ES-I3 (cell line): Measurements from ENCODE around the gene LRRC8B.
"Not testable (repeated sequence)": the region's sequence is repeated elsewhere in the genome, so short reads cannot be mapped to it uniquely, and the experiment has no call there.

ENCODE experiments used
- H3K36me3 ChIP-seq: 2 replicates; pipeline ENCODE4 v1.6.1; 2013; ENCODE audit warnings: mild to moderate bottlenecking, low read length, control low read depth, moderate library complexity; ENCODE audit not compliant: insufficient read depth
- H3K4me1 ChIP-seq: 2 replicates; pipeline ENCODE4 v1.6.1; 2013; ENCODE audit warnings: mild to moderate bottlenecking, control low read depth, low read length; ENCODE audit not compliant: insufficient read depth
- H3K9ac ChIP-seq: 2 replicates; pipeline ENCODE4 v1.6.1; 2013; ENCODE audit warnings: low read depth, mild to moderate bottlenecking, low read length, moderate library complexity
- H3K9me3 ChIP-seq: 2 replicates; pipeline ENCODE4 v1.6.1; 2013; ENCODE audit warnings: mild to moderate bottlenecking, low read length, moderate library complexity; ENCODE audit not compliant: control insufficient read depth, insufficient read depth

Gene LRRC8B

DNA sequence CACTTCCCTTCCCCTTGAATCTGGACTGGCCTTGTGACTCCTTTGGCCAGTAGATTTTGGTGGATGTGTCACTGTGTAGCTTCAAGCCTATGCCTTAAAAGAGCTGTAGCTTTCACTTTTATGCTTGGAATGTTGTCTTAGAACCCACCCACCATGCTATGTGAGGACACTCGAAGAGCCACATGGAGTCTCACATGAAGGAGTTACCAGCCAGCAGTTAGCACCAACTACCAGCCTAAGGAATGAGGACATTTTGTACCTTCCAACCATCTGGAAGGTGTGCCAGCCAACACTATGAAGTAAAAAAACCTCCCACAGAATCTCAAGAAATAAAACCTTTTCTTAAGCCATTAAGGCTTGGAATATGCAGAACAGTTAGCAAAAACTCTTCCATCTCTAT, 50.6 kb downstream of the LRRC8B start:
- H3K9me3 ChIP-seq, result no peaks in the 10 kb centered on the region
- no peaks in the 10 kb centered on the region for H3K4me1 ChIP-seq

DNA sequence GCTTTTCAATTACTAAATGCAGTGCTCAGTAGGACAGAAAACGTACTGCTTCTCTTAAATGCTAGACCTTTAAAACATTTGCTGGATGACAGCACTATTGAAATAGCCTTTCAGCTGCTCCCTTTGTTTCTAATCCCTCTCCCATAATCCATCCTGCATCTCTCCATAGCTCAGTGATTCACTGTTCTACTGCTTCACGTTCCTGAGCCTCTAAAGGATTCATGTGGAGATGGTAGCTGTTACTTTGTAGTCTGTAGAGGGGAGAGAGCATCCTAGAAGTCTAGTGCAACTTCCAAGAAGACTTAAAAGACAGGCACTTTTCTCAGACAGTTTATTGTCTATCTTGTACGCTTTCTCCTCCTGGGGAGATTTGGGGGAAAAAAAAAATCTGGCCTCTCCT, 51.4 kb downstream of the LRRC8B start:
- no peaks in the 10 kb centered on the region for H3K9me3 ChIP-seq
- H3K4me1 ChIP-seq, result no peaks in the 10 kb centered on the region
- no peak overlapping the region for H3K9ac ChIP-seq
- H3K36me3 ChIP-seq, result no peaks in the 10 kb centered on the region

More for the DNA sequence above, 50.6 kb downstream of the LRRC8B start:
- H3K36me3 ChIP-seq, result no peaks in the 10 kb centered on the region
- no peak overlapping the region for H3K9ac ChIP-seq

DNA sequence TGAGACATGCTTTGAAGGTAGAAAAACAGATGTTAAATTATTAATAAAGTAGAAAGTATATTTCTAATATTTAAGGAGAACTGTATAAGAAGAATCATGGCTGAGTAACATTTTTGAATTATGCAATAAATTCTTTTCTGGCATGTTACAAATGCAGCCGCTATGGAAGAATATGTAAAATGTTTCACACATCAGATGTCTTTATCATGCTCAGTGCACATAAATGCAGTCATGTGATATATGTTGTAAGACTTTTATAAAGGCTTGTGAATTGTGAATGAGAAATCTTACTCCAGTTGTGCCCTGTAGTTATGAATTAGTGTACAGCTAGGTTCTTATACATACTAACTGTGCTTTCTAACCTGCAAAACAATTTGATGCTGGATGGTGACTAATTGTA, 53.5 kb downstream of the LRRC8B start:
- no peak overlapping the region for H3K9ac ChIP-seq
- no peaks in the 10 kb centered on the region for H3K9me3 ChIP-seq
- H3K36me3 ChIP-seq, result 0 out of 2 replicates have a peak, but pooled peaks cover 7% of the 10 kb centered on the region
- no peaks in the 10 kb centered on the region for H3K4me1 ChIP-seq

DNA sequence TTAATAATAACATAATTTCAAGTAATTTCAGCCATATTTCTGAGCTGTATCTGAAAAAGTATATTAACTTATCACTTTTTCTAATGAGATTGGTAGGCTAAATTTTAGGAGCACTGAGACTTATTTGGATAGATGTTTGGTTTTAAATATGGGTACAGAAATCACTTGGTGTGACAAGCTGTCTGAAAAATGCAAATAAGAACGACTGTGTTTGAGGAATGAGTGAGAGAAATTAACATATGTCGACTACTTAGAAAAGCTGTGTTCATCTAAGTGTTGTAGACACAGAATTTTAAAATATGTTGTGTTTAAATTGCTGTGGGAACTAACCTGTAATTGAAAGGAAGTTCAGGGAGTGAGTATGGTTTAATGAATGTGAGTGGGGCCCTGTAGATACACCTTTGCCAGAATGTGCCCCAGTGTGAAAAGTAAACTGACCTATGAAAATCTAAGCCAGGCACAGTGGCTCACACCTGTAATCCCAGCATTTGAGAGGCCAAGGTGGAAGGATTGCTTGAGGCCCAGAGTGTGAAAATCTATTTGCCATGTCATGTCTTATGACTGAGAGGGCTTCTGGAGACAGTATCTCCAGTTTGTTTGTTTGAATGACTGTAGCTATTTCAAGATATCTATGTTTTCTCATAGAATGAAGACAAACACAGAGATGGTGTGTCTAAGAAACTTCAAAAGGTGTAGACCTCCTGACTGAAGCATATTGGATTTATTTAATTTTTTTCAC, 54.5 kb downstream of the LRRC8B start:
- Histone ChIP-seq H3K36me3 (0 out of 2 replicates have a peak, but pooled peaks cover 12% of the 10 kb centered on the region), H3K4me1 (no peaks in the 10 kb centered on the region), H3K9me3 (no peaks in the 10 kb centered on the region), H3K9ac (no peak overlapping the region)

DNA sequence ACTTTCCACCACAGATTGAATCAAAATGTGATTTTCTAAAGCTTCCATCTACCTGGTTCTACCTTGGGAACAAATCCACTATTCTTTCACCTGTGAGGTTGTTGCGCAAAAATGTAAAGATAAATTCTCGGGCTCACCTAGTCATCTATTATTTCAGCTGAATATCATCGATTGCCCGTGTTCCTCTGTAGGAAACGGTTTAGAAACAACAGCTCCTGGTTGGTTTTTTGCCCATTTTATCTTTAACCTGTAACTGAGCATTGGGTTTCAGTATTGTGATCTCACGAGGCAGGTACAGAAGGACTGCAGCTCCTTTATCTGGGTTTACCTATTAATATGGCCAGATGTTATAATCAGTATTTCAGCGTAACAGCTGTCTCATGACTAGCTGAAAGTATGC, 55.4 kb downstream of the LRRC8B start:
- 0 out of 2 replicates have a peak, but pooled peaks cover 12% of the 10 kb centered on the region for H3K36me3 ChIP-seq

DNA sequence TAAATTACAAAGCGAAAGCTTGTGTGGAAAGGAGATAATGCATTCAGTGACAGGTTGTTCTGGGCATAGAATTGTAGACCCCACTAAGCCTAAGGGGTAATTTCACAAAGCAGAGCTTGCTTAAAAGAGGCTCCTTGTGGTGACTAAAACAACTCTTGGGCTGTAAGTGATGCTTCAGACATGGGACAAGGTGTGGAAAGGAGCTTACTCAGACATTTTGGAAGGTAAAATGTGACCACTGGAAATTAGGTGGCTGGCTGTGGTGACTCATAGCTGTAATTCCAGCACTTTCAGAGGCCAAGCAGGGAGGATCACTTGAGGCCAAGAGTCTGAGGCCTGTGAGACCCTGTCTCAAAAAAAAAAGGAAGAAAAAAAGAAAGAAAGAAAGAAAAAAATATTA, 57.2 kb downstream of the LRRC8B start:
- Histone ChIP-seq H3K4me1 (no peaks in the 10 kb centered on the region), H3K36me3 (0 out of 2 replicates have a peak, but pooled peaks cover 12% of the 10 kb centered on the region), H3K9ac (no peak overlapping the region)

More for the DNA sequence above, 55.4 kb downstream of the LRRC8B start:
- no peaks in the 10 kb centered on the region for H3K9me3 ChIP-seq
- no peak overlapping the region for H3K9ac ChIP-seq
- no peaks in the 10 kb centered on the region for H3K4me1 ChIP-seq

DNA sequence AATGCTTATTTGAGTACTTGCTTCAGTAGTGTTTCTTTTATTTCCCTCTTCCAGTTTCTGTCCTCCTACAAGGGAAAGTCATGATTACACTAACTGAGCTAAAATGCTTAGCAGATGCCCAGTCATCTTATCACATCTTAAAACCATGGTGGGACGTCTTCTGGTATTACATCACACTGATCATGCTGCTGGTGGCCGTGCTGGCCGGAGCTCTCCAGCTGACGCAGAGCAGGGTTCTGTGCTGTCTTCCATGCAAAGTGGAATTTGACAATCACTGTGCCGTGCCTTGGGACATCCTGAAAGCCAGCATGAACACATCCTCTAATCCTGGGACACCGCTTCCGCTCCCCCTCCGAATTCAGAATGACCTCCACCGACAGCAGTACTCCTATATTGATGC, 57.9 kb downstream of the LRRC8B start:
- Histone ChIP-seq H3K36me3 (0 out of 2 replicates have a peak, but pooled peaks cover 12% of the 10 kb centered on the region), H3K4me1 (no peaks in the 10 kb centered on the region), H3K9me3 (no peaks in the 10 kb centered on the region), H3K9ac (no peak overlapping the region)

More for the DNA sequence above, 57.2 kb downstream of the LRRC8B start:
- H3K9me3 ChIP-seq, result no peaks in the 10 kb centered on the region

DNA sequence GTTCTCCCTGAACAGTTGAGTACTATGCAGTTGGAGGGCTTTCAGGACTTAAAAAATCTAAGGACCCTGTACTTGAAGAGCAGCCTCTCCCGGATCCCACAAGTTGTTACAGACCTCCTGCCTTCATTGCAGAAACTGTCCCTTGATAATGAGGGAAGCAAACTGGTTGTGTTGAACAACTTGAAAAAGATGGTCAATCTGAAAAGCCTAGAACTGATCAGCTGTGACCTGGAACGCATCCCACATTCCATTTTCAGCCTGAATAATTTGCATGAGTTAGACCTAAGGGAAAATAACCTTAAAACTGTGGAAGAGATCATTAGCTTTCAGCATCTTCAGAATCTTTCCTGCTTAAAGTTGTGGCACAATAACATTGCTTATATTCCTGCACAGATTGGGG, 59.6 kb downstream of the LRRC8B start:
- no peak overlapping the region for H3K9ac ChIP-seq
- 0 out of 2 replicates have a peak, but pooled peaks cover 12% of the 10 kb centered on the region for H3K36me3 ChIP-seq
- no peaks in the 10 kb centered on the region for H3K9me3 ChIP-seq
- H3K4me1 ChIP-seq, result no peaks in the 10 kb centered on the region

DNA sequence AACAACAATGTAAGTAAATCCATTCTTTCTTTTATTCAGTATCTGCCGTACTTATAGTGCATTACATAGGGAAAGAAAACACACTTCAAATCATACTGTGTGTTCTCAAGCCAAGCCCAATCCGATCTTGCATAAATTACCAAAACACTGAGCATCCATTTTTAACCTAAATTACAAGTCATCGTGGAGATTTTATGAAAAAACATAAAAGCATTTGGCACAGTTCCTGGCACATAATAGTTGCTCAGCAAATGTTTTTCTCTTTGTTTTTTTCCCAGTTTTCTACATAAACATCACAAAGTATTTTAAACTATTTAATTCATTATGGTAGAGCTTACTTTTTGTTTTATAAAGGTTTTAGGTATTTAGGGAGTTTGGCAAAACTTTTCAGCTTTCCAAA, 60.2 kb downstream of the LRRC8B start:
- no peaks in the 10 kb centered on the region for H3K4me1 ChIP-seq
- 0 out of 2 replicates have a peak, but pooled peaks cover 12% of the 10 kb centered on the region for H3K36me3 ChIP-seq
- H3K9ac ChIP-seq, result no peak overlapping the region
- H3K9me3 ChIP-seq, result no peaks in the 10 kb centered on the region

DNA sequence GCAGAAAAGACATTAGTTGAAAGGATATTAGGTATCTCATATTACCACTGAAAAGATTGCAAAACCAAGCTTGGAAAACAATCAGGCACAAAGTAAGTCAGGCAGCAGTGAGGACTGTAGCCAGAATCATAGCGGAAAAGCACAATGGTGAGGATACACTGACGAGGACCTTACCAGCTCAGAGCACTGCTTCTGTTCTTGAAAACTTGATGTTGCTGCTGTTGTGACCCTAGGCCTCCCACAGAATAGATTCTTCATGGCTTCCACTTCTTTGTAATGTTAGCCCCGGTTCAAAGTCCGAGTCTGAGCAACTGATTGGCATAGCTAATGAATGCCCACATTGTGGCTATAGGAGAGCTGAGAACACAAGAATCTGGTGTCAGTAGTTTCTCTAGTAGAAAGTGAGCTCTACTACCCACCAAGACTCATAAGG, 63.1 kb downstream of the LRRC8B start:
- Histone ChIP-seq H3K36me3 (peaks cover 8% of the 10 kb centered on the region; the same call in 1 of the 2 replicates), H3K4me1 (no peaks in the 10 kb centered on the region), H3K9ac (no peak overlapping the region), H3K9me3 (no peaks in the 10 kb centered on the region)

DNA sequence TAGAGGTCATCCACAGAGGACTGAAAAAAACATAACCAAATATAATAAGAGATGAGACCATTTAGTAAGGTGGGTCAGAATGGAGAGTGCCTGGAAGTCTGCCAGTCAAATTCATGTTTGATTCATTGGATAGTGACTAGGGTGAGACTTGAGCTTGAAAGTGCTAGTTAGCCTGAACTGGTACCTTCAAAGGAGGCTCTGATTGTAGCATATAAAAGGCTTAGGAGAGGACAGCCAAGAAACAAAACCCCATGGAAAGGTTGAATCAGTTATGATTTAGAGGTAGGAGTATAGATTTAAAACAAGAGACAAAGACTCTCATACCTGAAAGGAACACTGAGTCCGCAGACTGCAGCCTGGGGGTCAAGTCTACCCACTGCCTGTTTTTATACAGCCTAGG, 63.9 kb downstream of the LRRC8B start:
- Histone ChIP-seq H3K36me3 (peaks cover 1% of the 10 kb centered on the region; the same call in 1 of the 2 replicates), H3K9ac (no peak overlapping the region), H3K9me3 (no peaks in the 10 kb centered on the region), H3K4me1 (no peaks in the 10 kb centered on the region)

DNA sequence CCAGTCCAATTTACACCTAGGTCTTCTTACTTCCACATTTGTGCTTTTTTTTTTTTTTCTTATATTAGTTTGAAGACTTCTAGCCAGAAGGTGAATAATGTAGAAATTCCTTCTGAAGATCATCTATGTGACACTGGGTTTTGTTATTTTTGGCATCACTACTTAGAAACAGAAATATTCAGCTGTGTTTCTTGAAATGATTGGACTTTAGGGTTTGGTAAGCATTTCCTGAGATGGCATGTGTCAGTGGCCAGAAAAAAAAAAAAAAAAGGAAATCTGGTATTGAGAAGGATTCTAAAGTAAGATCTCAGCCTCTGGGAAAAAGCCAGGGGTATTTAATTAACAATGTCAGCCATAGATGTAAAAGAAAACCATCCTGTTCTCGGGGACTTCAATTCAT, 64.9 kb downstream of the LRRC8B start:
- no peaks in the 10 kb centered on the region; the same call in 1 of the 2 replicates for H3K36me3 ChIP-seq
- no peaks in the 10 kb centered on the region for H3K9me3 ChIP-seq
- no peaks in the 10 kb centered on the region; the same call in 1 of the 2 replicates for H3K4me1 ChIP-seq

DNA sequence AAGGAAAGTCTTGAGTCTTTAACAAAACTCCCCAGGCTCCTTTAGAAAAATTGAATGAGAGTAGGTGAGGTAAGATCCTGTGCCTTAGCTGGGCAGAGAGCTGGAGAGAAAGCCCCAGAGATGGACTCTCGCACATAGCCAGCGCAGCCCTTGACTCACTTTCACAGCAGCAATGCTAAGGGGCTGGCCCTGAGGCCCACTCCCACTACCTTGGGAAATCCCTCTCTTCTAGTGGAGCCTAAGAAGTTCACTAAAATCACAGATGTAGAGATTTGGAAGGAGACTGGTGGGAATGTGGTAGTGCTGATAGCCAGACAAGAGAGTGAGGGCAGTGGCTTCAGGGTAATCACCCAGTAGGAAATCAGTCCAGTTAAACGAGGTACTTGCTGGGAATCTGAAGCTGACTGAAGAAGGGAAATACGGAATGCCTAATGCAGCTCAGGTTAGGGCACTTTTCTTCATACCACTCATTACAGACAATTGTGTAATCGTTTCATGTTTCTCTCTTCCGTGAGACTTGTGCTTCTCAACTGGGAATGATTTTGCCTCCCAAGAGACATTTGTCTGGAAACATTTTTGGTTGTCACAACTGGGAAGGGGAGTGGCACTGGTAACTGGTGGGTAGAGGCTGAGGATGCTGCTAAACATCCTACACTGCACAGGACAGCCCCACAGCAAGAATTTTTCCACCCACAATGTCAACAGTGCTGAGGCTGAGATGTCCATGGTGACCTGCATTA, 65.9 kb downstream of the LRRC8B start:
- Histone ChIP-seq H3K36me3 (no peaks in the 10 kb centered on the region; the same call in 1 of the 2 replicates), H3K4me1 (no peaks in the 10 kb centered on the region; the same call in 1 of the 2 replicates), H3K9me3 (no peaks in the 10 kb centered on the region), H3K9ac (no peak overlapping the region)

More for the DNA sequence above, 64.9 kb downstream of the LRRC8B start:
- no peak overlapping the region for H3K9ac ChIP-seq

DNA sequence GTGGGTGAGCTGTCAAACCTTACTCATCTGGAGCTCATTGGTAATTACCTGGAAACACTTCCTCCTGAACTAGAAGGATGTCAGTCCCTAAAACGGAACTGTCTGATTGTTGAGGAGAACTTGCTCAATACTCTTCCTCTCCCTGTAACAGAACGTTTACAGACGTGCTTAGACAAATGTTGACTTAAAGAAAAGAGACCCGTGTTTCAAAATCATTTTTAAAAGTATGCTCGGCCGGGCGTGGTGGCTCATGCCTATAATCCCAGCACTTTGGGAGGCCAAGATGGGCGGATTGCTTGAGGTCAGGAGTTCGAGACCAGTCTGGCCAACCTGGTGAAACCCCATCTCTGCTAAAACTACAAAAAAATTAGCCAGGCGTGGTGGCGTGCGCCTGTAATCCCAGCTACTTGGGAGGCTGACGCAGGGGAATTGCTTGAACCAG, 68.3 kb downstream of the LRRC8B start:
- not testable (repeated sequence) for H3K9ac ChIP-seq, H3K4me1 ChIP-seq, H3K36me3 ChIP-seq, H3K9me3 ChIP-seq
